OCI-M2 (cell line): Measurements from ENCODE around the gene MED14.

Experiments used
- DNase-seq: peaks from one replicate; lab custom pipeline; 2025; ENCODE audit not compliant: unreplicated experiment; lab: John Stamatoyannopoulos, UW

Gene MED14

GRCh38 chrX:40729598-40730584 is 5.5 kb downstream of the MED14 start:
- DNase-seq: no peak

- DNase-seq: no peak
These were observed 7.6 kb downstream of the MED14 start for GRCh38 chrX:40727581-40728252.

DNA sequence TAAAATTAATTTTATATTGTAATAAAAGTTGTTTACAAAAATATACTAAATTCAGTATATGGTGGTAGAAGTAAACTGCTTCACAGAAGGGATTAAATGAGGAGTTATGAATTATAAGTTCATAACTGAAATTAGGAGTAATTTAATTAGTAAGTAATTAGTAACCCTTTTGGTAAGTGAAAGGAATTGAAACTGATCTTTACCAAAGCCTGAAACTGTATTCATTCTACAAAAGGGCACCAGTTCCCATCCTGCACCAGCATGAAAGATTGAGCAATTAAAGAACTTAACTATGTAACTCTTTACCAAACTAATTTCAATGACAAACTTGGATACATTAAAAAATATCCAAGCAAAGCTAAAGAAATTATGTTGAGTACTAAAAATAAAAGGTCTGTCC is 8.2 kb downstream of the MED14 start:
- no peak for DNase-seq

DNA sequence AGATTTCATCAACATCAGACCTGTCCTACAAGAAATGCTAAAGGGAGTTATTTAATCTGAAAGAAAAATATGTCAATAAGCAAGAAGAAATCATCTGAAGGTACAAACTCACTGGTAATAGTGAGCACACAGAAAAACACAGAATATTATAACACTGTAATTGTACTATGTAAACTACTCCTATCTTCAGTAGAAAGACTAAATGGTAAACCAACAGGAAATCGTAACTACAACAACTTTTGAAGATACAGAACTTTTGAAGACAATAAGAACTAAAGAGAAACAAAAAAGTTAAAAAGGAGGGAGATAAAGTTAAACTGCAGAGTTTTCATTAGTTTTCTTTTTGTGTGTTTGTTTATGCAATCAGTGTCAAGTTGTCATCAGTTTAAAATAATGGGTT is 12.4 kb downstream of the MED14 start:
- DNase-seq: no peak

- no peak for DNase-seq
These were observed 13.7 kb downstream of the MED14 start for GRCh38 chrX:40721489-40722106.

- no peak for DNase-seq
These were observed 14.6 kb downstream of the MED14 start for GRCh38 chrX:40720792-40721191.

GRCh38 chrX:40720339-40720738 is 15.0 kb downstream of the MED14 start:
- DNase-seq: no peak

GRCh38 chrX:40719731-40720130 is 15.6 kb downstream of the MED14 start:
- no peak for DNase-seq

DNA sequence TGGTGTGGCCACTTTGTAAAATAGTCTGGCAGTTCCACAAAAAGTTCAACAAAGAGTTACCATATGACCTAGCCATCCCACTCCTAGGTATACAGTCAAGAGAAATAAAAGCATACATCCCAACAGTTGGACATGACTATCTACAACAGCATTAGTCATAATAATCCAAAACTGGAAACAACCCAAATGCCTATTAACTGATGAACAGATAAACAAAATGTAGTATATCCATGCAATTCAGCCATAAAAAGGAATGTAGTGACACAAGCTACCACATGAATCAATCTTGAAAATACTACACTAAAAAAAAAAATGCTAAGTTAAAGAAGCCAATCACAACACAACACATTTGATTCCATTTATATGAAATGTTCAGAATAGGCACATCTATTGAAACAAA is 16.1 kb downstream of the MED14 start:
- DNase-seq: no peak

DNA sequence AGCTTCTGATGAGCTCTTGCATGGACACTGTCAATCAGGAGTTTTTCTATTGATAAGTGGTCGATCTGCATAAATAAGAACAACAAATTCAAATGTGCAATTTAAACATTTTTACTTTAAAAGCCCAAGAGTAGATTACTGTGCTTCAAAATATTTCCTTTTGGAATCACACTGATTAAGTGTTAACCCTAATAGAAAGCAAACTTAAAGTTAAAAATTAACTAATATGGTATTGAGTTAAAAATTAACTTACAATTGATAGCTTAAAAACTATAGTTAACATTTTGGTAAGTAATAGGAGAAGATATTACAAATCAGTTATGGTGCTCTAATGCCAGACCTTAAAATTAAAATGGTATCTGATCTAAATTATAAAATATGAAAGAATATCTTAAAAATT is 25.9 kb downstream of the MED14 start:
- DNase-seq: no peak

- DNase-seq: no peak
These were observed 29.6 kb downstream of the MED14 start for GRCh38 chrX:40705658-40706312.

GRCh38 chrX:40700640-40701342 is 34.6 kb downstream of the MED14 start:
- no peak for DNase-seq

- DNase-seq: no peak
These were observed 36.5 kb downstream of the MED14 start for GRCh38 chrX:40698851-40699250.

- no peak for DNase-seq
These were observed 40.5 kb downstream of the MED14 start for GRCh38 chrX:40694802-40695201.

GRCh38 chrX:40688929-40689328 is 46.4 kb downstream of the MED14 start:
- DNase-seq: no peak

DNA sequence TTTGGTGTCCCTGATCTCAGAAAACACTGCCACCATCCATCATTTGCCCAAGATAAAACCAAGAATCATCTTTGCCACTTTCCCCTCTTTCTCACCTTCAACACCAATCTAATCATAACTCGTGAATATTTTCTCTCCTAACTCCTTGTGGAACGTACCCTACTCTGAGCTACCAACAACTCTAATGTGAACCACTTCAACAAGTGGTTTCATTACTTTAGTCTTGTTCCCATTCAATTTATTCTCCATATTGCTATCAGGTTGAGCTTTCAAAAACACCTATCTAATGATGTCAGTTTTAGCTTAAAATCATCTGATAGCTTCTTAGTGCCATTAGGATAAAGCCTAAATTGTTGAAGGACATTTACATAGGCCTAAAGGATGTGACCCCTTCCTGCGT is 48.2 kb downstream of the MED14 start:
- DNase-seq: no peak

DNA sequence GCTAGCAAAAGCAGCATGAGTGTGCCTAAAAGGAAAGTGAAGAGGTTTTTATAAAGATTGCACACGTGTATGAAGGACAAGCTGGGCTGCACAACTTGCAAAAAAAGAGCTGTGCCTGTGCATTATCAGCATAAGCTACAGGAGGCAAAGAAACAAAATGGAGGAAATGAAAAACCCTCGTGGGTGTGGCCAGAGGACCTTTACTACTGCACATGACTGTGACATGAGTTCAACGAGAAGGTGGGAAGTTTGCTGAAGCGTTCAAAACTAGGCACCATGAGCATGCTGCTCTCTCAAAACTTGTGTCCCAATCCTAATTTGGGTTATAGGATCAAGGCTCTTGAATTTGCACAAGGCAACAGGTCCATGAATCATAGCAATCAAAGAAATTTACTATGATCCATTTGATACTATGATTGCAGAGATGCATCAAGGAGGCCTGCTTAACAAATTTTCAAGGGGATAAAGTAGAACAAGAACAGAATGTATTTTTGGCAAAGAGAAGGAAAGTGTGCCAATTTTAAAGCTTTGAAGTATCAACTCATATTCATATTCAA is 49.9 kb downstream of the MED14 start:
- no peak for DNase-seq

- DNase-seq: no peak
These were observed 51.2 kb downstream of the MED14 start for GRCh38 chrX:40684092-40684491.

DNA sequence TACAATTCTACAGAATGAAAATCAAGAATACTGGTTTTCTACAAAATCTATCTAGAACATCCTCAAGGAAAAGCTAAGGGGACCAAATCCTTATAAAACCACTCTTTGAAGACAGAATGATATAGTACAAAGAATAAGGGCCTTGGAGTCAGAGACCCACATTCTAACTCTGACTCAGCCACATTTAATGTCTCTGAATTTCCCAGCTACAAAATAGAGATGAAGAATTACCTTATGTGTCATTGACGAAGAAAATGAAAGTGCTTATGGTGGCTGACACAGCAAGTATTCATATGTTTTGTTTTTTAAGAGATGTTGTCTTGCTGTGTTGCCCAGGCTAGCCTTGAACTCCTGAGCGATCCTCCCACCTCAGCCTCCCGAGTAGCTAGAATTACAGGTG is 52.1 kb downstream of the MED14 start:
- no peak for DNase-seq

DNA sequence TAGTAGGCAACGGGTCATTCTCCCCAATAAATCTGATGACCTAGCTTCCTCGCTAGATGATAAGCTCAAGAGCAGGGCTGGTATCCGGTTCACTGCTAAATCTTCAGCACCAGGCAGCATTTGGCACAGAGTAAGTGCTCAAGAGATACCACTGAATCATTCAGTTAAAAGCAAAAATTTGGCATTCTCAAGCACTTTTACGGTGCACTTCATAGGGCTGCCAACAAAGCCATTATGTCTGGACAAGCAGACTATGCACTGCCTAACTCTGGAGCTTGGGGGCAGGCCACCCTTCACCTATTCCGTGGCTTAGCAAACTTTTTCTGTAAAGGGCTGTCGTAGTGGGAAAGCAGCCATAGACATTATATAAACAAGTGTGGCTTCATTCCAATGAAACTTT is 64.2 kb downstream of the MED14 start:
- DNase-seq: no peak
